Heart right ventricle (tissue), 16 donors: ENCODE results near the gene NKD2. TPM values are rescaled to one million over a fixed set of nuclear protein-coding genes. Genes with fewer than 3 reads are reported as not detected.

ENCODE experiments used
- ATAC-seq, 8 donors: fragments of 200-7000 bp; cut with Tn5 transposase; one replicate each; pipeline ENCODE4 v1.9.1; 2020; ENCODE audit warnings: mild to moderate bottlenecking in 8 of 8, moderate library complexity in 8 of 8, moderate number of reproducible peaks in 1 of 8
- DNase-seq, 2 donors: peaks; one replicate each; pipeline ENCODE4 v3.0.0-alpha.2; 2020
- H3K27ac ChIP-seq, 10 donors: fragments of 200-600 bp; sonication (generic) in 2 of 10; one replicate each; pipeline versions ENCODE4 v1.5.0 to v1.8.0; 2020 to 2022; ENCODE audit warnings: mild to moderate bottlenecking in 3 of 10
- H3K27me3 ChIP-seq, 7 donors: fragments of 200-600 bp; one replicate each; pipeline ENCODE4 v1.8.0; 2021 to 2022; ENCODE audit warnings: mild to moderate bottlenecking in 2 of 7
- H3K36me3 ChIP-seq, 9 donors: fragments of 200-600 bp; sonication (generic) in 1 of 9; one replicate each; pipeline versions ENCODE4 v1.5.0 to v1.8.0; 2020 to 2022; ENCODE audit warnings: mild to moderate bottlenecking in 2 of 9
- H3K4me1 ChIP-seq, 9 donors: fragments of 200-600 bp; sonication (generic) in 1 of 9; one replicate each; pipeline versions ENCODE4 v1.5.0 to v1.8.0; 2020 to 2022; ENCODE audit warnings: mild to moderate bottlenecking in 4 of 9
- H3K4me3 ChIP-seq, 10 donors: fragments of 200-600 bp; sonication (generic) in 2 of 10; one replicate each; pipeline versions ENCODE4 v1.5.0 to v1.8.0; 2020 to 2022; ENCODE audit warnings: mild to moderate bottlenecking in 7 of 10, moderate library complexity in 2 of 10
- H3K9me3 ChIP-seq, 11 donors: fragments of 200-600 bp in 10 of 11; sonication (generic) in 2 of 11; one replicate each; pipeline versions ENCODE4 v1.5.0 to v1.8.0; 2013 to 2022; ENCODE audit warnings: mild to moderate bottlenecking in 2 of 11, control low read depth in 1 of 11, moderate library complexity in 1 of 11
- WGBS, 2 donors: extraction: QIAGEN DNeasy Blood & Tissue Kit; methylation state at CpG; one replicate each; pipeline ENCODE4 v1.1.7; 2013; ENCODE audit warnings: inconsistent platforms in 1 of 2; 5-methylcytosine and 5-hydroxymethylcytosine counted together
- intact Hi-C, 10 donors: fragments of 100-400 bp; cut with DNase I; formaldehyde crosslinking; loops; one replicate each; pipeline versions ENCODE4 v1.11.1 to v1.14.2; 2022
- polyA plus RNA-seq, 2 donors: library from polyadenylated mRNA; stranded (reverse); fragments of 200-250 nt; gene quantifications; one replicate each; pipeline ENCODE4 v1.2.3, GENCODE V29; 2013
- total RNA-seq, 10 donors: library from RNA; stranded (reverse); fragmentation: NEBNext Ultra II Directional in 3 of 10; extraction: Animal tissue kit (Norgen Biotek cat#: 25700) in 3 of 10; gene quantifications; one replicate each; pipeline versions ENCODE4 v1.2.1 to v1.2.4, GENCODE V29; 2021 to 2023
- TF ChIP-seq, protein P1 (sequence below), 9 donors: fragments of 200-600 bp; sonication (generic) in 2 of 9; IDR thresholded peaks; one replicate each; pipeline versions ENCODE4 v1.5.0 to v1.8.0; 2021 to 2022; ENCODE audit warnings: antibody characterized with exemption in 9 of 9, mild to moderate bottlenecking in 5 of 9, moderate library complexity in 1 of 9
- donor health status: Arrhythmogenic right ventricular cardiomyopathy.
- donor health status: ischemic (EF 13 %, LVEDD 7.1; RV severe dilation, severe dysfunction).
- donor health status: healthy with polysubstance abuse.
- donor health status: DM: no; HTN: yes; CAD: no.
- donor health status: DM: no; HTN: no; CAD: no.
- donor health status: ischemic (EF 25% LVEDD 6.9; RV normal size, moderate dysfunction).
- donor health status: ischemic (EF 25% LVEDD 5.7; RV mildly dilated, moderate dysfunction).
- donor health status: healthy.
- donor health status: DM: yes; HTN: yes; CAD: no.
- donor health status: Ischemic cardiomyopathy.
- donor health status: ischemic (EF 35%, LVEDD 5.7; RV mildly dilated, moderate dysfunction).
- donor health status: nonischemic (EF 11% LVEDD 7.7; RV severe dilation, severe dysfunction).
- donor health status: DM: yes; HTN: yes; CAD: no.
- donor health status: PGD.
- donor health status: ischemic (EF 29% LVEDD 5.4; RV normal size, mild dysfunction).
- donor health status: nonischemic (EF 23%, LVEDD 6.1; RV moderate dilation, normal function).

Gene NKD2
- total and polyA plus RNA-seq, 12 donors = 0.31 to 12.7 (median 1.8) TPM

DNA sequence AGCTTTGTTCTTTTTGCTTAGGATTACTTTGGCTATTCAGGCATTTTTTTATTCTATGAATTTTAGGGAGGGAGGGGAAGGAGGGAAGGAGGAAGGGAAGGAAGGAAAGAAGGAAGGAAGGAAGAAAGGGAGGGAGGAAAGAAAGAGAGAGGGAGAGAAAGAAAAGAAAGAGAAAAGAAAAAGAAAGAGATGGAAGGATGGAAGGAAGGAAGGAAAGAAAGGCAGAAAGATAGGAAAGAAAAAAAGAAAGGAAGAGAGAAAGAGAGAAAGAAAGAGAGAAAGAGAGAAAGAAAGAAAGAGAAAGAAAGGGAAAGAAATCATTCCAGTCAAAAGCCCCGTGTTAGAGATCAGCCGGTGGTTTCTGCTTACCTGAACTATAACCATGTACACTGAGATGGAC, 20.8 kb upstream of the NKD2 start:
- Histone ChIP-seq H3K27ac (no peak overlapping the region), H3K27me3 (peaks cover 0 to 8% (median 0%) of the 10 kb centered on the region in 7 donors), H3K4me1 (peaks cover 6 to 35% (median 25%) of the 10 kb centered on the region in 9 donors), H3K36me3 (no peaks in the 10 kb centered on the region), H3K9me3 (peaks cover 0 to 19% (median 0%) of the 10 kb centered on the region in 11 donors), H3K4me3 (no peak overlapping the region)
- 47 to 97% methylated on average over 2 of the region's 2 CpGs for WGBS, 2 donors
- no peak for ATAC-seq
- TF ChIP-seq, protein P1, sequence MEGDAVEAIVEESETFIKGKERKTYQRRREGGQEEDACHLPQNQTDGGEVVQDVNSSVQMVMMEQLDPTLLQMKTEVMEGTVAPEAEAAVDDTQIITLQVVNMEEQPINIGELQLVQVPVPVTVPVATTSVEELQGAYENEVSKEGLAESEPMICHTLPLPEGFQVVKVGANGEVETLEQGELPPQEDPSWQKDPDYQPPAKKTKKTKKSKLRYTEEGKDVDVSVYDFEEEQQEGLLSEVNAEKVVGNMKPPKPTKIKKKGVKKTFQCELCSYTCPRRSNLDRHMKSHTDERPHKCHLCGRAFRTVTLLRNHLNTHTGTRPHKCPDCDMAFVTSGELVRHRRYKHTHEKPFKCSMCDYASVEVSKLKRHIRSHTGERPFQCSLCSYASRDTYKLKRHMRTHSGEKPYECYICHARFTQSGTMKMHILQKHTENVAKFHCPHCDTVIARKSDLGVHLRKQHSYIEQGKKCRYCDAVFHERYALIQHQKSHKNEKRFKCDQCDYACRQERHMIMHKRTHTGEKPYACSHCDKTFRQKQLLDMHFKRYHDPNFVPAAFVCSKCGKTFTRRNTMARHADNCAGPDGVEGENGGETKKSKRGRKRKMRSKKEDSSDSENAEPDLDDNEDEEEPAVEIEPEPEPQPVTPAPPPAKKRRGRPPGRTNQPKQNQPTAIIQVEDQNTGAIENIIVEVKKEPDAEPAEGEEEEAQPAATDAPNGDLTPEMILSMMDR (IDR thresholded peaks at IDR 0.05) = no peak
- no peak for DNase-seq
- intact Hi-C loops = no loop called here

DNA sequence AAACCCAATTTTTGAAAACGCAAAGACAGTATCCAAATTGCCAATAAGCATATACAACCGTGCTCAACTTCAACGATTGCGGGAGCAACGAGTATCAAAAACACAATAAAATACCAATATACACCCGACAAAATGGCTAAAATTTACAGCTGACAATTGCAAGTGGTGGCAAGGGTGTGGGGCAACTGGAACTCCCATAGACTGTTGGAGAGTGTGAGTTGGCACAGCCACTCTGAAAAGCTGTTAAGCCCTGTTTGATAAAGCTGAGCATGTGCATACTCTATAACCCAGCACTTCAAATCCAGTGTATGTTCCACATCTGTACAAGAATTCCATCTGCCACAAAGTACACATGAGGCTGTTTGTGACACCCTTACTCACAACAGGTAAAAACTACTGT, 20.3 kb upstream of the NKD2 start:
- no peak overlapping the region for H3K27ac ChIP-seq
- H3K4me1 ChIP-seq = peaks cover 6 to 38% (median 26%) of the 10 kb centered on the region in 9 donors
- TF ChIP-seq, protein P1 (IDR thresholded peaks at IDR 0.05) = no peak
- ATAC-seq (no peak), DNase-seq (no peak)
- intact Hi-C loops = no loop called here
- 80 to 82% methylated on average over 6 of the region's 6 CpGs for WGBS, 2 donors
- no peaks in the 10 kb centered on the region for H3K36me3 ChIP-seq
- peaks cover 0 to 8% (median 0%) of the 10 kb centered on the region in 7 donors for H3K27me3 ChIP-seq
- H3K9me3 ChIP-seq = peaks cover 0 to 19% (median 0%) of the 10 kb centered on the region in 11 donors
- H3K4me3 ChIP-seq = no peak overlapping the region

DNA sequence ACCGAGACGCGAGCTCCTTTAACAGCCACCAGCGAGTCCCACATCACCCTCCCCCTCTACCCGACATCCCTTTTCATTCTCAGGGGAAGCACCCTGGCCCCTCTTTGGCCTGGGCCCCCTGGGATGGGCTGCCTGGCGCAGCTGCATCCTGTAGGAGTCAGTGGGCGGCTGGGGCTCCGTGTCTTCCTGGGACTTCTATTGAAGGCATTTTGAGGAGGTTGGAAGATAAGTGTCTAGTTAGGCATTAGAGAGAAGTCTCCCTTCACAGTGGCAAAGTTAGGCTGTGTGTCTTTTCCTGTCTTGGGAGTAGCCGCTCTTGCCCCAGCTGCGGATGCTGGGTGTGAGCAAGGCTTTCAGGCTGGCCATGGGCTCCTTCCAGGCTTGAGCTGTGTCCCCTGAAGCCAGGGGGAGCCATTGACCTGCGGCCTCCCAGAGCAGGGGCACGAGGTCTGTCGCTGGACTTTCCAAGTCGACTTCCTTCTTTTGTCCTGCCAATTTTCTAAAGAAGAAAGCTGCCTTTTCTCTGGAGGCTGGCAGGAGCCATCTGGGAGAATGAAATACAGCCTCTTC, 18.6 kb upstream of the NKD2 start:
- WGBS, 2 donors = 29 to 35% methylated on average over 14 of the region's 14 CpGs
- Histone ChIP-seq H3K27ac (peak overlapping the region in 9 of 10 donors; percentile 22 to 81 (median 65)), H3K4me1 (peaks cover 6 to 56% (median 26%) of the 10 kb centered on the region in 9 donors), H3K9me3 (peaks cover 0 to 11% (median 0%) of the 10 kb centered on the region in 11 donors), H3K36me3 (no peaks in the 10 kb centered on the region), H3K27me3 (peaks cover 0 to 8% (median 0%) of the 10 kb centered on the region in 7 donors), H3K4me3 (no peak overlapping the region)
- intact Hi-C loops = loop anchor here in 5 of 10 donors (1.0 to 10.0 kb wide), 6 partner anchors 142 to 177 kb away; no protein-coding TSS in a partner anchor
- ATAC-seq (peak; percentile 63 to 88 (median 76)), DNase-seq (peak; percentile 73 to 81)
- TF ChIP-seq, protein P1 (IDR thresholded peaks at IDR 0.05) = peak; percentile 33 to 84 (median 70)

DNA sequence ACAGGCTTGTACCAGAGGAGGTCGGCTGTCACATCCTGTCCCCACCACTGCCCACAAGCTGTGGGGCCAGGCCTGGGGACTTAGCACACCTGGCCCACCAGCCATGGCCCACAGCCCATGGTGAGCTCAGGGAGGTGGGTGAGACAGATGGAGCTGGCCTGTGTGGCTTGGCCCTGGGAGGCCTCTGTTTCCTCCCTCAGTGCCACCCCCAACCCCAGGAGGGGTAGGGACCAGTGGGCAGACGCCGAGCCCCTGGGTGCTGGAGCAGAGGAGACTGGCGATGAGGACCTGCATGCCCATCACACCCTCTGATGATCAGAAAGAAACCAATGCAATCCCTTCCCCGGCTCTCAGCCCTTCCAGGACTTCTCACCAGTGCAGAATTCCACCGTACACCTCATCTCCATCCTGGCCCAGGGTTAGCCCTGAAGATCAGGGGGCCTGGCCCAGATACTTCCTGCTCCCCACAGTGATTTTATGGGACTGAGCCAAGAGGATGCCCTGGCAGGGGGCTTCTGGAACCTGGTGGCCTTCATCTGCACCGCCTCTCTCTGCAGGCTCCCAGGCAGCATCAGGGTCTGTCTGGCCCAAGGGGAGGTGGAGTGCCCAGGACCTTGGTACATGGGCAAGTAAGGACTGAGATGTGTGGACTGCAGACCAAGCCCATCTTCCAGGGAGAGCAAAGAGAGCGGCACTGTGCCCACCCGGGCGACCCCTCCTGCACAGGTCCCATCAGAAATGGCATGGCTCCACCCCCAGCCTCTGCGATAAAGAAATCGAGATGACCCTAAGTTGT, 16.9 kb upstream of the NKD2 start:
- intact Hi-C loops = loop anchor here in 4 of 10 donors (5.0 to 10.0 kb wide), 5 partner anchors 141 to 176 kb away; no protein-coding TSS in a partner anchor
- Histone ChIP-seq H3K27me3 (peaks cover 0 to 5% (median 0%) of the 10 kb centered on the region in 7 donors), H3K36me3 (no peaks in the 10 kb centered on the region), H3K4me1 (peaks cover 6 to 69% (median 30%) of the 10 kb centered on the region in 9 donors), H3K9me3 (peaks cover 0 to 11% (median 0%) of the 10 kb centered on the region in 11 donors), H3K27ac (peak overlapping the region in 5 of 10 donors; percentile 16 to 81 (median 29)), H3K4me3 (no peak overlapping the region)
- 79 to 82% methylated on average over 12 of the region's 12 CpGs for WGBS, 2 donors
- peak; percentile 4 to 8 for DNase-seq
- peak in 1 of 8 donors; percentile 12 for ATAC-seq
- TF ChIP-seq, protein P1 (IDR thresholded peaks at IDR 0.05) = no peak
